ENCODE data around the gene CCDC174.

CCDC174 gene

GRCh38 chr3:14651440-14652251, at the start of gene CCDC174:
TSS of gene CCDC174 (plus strand) at chr3:14651762. CDS start at chr3:14651837, 75 bp downstream.
- DNase-seq (ENCODE audit: low spot score) = peak; percentile 90
- TF ChIP-seq CTCF (IDR thresholded peaks at IDR 0.05; ENCODE audit: extremely low read depth, missing control alignments) = no peak

DNA sequence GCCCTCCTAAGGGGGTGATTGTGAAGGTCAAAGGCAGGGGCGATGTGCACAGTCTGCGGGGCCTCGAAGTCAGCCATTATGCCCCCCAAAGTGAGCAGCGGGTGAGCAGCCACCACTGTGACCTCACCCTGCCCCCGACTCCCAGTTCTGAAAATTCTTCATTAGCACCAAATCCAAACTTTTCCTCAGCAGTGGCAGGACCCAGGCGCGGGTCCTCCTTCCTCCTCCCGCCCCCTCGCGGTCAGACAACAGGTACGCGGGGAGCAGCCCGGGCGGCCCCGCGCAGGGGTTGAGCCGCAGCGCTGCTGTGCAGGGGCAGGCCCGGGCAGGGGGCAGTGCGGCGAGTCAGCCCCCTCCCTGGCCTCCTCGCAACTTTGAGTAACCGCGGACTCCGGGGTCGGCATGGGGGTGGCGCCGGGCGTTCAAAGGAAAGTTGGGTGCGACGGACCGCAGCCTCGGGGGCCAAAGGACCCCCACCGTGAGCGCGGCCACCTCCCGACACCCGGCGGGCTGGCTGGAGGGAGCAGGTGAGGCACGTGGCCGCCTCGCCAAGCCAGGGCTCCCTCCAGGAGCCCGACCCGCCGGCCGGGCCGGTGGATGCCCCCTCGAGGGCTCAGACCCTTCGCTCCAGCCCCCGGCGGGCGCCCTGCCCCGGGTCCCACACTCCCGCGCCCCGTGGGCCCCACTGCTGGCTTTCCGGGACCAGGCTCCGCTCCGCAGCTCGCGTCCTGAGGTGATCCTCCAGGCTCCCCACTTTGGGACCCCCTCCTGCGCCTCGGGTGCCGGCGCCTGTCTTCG, 49.4 kb upstream of the CCDC174 start:
- no peak for TF ChIP-seq CTCF (IDR thresholded peaks at IDR 0.05; ENCODE audit: extremely low read depth, missing control alignments)
- peak; percentile 41 for DNase-seq (ENCODE audit: low spot score)

GRCh38 chr3:14602804-14603644, 48.5 kb upstream of the CCDC174 start:
- DNase-seq (ENCODE audit: low spot score) = no peak
- no peak for TF ChIP-seq CTCF (IDR thresholded peaks at IDR 0.05; ENCODE audit: extremely low read depth, missing control alignments)

- DNase-seq (ENCODE audit: low spot score) = no peak
- no peak for TF ChIP-seq CTCF (IDR thresholded peaks at IDR 0.05; ENCODE audit: extremely low read depth, missing control alignments)
Measured at GRCh38 chr3:14605067-14605466, 46.5 kb upstream of the CCDC174 start.

- TF ChIP-seq CTCF (IDR thresholded peaks at IDR 0.05; ENCODE audit: extremely low read depth, missing control alignments) = no peak
- DNase-seq (ENCODE audit: low spot score) = no peak
Measured at GRCh38 chr3:14605744-14606143, 45.8 kb upstream of the CCDC174 start.

DNA sequence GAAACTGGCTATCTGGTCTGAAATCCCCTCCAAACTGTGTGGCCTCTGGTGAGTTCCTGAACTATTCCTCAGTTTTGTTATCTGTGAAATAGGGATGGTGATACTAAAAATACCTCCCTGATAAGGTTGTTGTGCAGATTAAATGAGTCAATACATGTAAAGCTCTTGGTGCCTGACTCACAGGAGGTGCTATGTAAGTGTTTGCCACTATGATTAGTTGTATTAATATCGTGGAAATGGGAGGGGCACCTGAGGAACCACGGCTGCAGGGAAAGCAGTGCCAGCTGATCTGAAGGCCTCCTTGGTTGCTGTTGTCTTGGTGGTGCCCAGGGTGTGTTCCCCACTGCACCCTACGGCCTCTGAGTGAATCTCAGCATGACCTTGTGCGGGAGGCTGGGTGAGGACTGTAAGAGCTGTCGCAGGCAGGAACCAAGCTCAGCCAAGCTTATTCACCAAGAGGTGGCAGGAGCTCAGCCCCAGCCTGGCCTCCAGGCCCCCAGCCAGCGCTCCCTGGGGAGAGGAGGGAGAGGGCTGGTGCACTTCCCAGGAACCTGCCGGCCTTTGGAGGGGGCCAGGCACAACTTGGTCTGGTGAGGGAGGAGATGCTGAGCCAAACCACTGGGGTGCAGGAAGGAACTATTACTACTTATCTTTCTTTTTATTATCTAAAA, 44.8 kb upstream of the CCDC174 start:
- DNase-seq (ENCODE audit: low spot score) = no peak
- TF ChIP-seq CTCF (IDR thresholded peaks at IDR 0.05; ENCODE audit: extremely low read depth, missing control alignments) = no peak

All from GM20000 (cell line).